Skeletal muscle satellite cell (primary cell): ENCODE measurements around the gene TATDN2.
"Not testable (repeated sequence)": the region's sequence is repeated elsewhere in the genome, so short reads cannot be mapped to it uniquely, and the experiment has no call there.

Experiments
- H3K27me3 ChIP-seq: 2 replicates; pipeline ENCODE4 v1.7.0; 2013; ENCODE audit warnings: low read length; ENCODE audit not compliant: control insufficient read depth, insufficient read depth
- H3K36me3 ChIP-seq: 2 replicates; pipeline ENCODE4 v1.7.0; 2013; ENCODE audit warnings: mild to moderate bottlenecking, control low read depth, low read length; ENCODE audit not compliant: insufficient read depth
- H3K4me1 ChIP-seq: 2 replicates; pipeline ENCODE4 v1.7.0; 2013; ENCODE audit warnings: low read length; ENCODE audit not compliant: control insufficient read depth, insufficient read depth
- H3K4me2 ChIP-seq: 2 replicates; pipeline ENCODE4 v1.7.0; 2013; ENCODE audit warnings: mild to moderate bottlenecking, low read length
- H3K4me3 ChIP-seq: 2 replicates; pipeline ENCODE4 v1.7.0; 2013; ENCODE audit warnings: low read length
- H3K9ac ChIP-seq: 2 replicates; pipeline ENCODE4 v1.7.0; 2013; ENCODE audit warnings: mild to moderate bottlenecking, low read depth, low read length, moderate library complexity
- H3K9me3 ChIP-seq: replicated peaks from 2 replicates; pipeline ENCODE4 v1.7.0; 2013; ENCODE audit warnings: mild to moderate bottlenecking, control low read depth, low read length

Gene TATDN2

GRCh38 chr3:10259798-10260197, 11.5 kb downstream of the TATDN2 start:
- Histone ChIP-seq H3K36me3 (peaks cover 45% of the 10 kb centered on the region), H3K9ac (no peak overlapping the region)

GRCh38 chr3:10260211-10260701, 12.0 kb downstream of the TATDN2 start:
- H3K36me3 ChIP-seq = peaks cover 43% of the 10 kb centered on the region
- H3K4me3 ChIP-seq = no peak overlapping the region
- peaks cover 4% of the 10 kb centered on the region for H3K4me1 ChIP-seq
- no peak overlapping the region for H3K9ac ChIP-seq
- no peaks in the 10 kb centered on the region for H3K27me3 ChIP-seq
- H3K4me2 ChIP-seq = no peak overlapping the region
- H3K9me3 ChIP-seq = no peaks in the 10 kb centered on the region

More at GRCh38 chr3:10259798-10260197, 11.5 kb downstream of the TATDN2 start:
- H3K9me3 ChIP-seq = no peaks in the 10 kb centered on the region
- H3K27me3 ChIP-seq = no peaks in the 10 kb centered on the region
- H3K4me1 ChIP-seq = peaks cover 4% of the 10 kb centered on the region
- H3K4me2 ChIP-seq = no peak overlapping the region
- no peak overlapping the region for H3K4me3 ChIP-seq

GRCh38 chr3:10262027-10262426, 13.8 kb downstream of the TATDN2 start:
- no peaks in the 10 kb centered on the region for H3K9me3 ChIP-seq
- H3K27me3 ChIP-seq = no peaks in the 10 kb centered on the region
- no peak overlapping the region for H3K4me3 ChIP-seq
- no peak overlapping the region for H3K4me2 ChIP-seq
- H3K36me3 ChIP-seq = peaks cover 37% of the 10 kb centered on the region
- H3K9ac ChIP-seq = no peak overlapping the region
- H3K4me1 ChIP-seq = peaks cover 4% of the 10 kb centered on the region

- Histone ChIP-seq H3K4me3 (no peak overlapping the region), H3K4me2 (peak overlapping the region; percentile 50), H3K36me3 (peaks cover 44% of the 10 kb centered on the region), H3K9me3 (no peaks in the 10 kb centered on the region), H3K27me3 (no peaks in the 10 kb centered on the region), H3K4me1 (peaks cover 17% of the 10 kb centered on the region), H3K9ac (peak overlapping the region; percentile 10)
These were observed 15.5 kb downstream of the TATDN2 start for GRCh38 chr3:10263646-10264363.

- H3K4me2 ChIP-seq = no peak overlapping the region
- H3K9ac ChIP-seq = no peak overlapping the region
- no peaks in the 10 kb centered on the region for H3K9me3 ChIP-seq
- peaks cover 17% of the 10 kb centered on the region for H3K4me1 ChIP-seq
- peaks cover 47% of the 10 kb centered on the region for H3K36me3 ChIP-seq
- no peaks in the 10 kb centered on the region for H3K27me3 ChIP-seq
- H3K4me3 ChIP-seq = no peak overlapping the region
These were observed 17.6 kb downstream of the TATDN2 start for GRCh38 chr3:10265833-10266232.

GRCh38 chr3:10266936-10267335, 18.7 kb downstream of the TATDN2 start:
- H3K4me2 ChIP-seq, H3K9me3 ChIP-seq, H3K9ac ChIP-seq, H3K27me3 ChIP-seq, H3K4me3 ChIP-seq: not testable (repeated sequence)
- H3K4me1 ChIP-seq = peaks cover 17% of the 10 kb centered on the region
- peaks cover 42% of the 10 kb centered on the region for H3K36me3 ChIP-seq

- no peak overlapping the region for H3K9ac ChIP-seq
- H3K9me3 ChIP-seq = no peaks in the 10 kb centered on the region
- H3K4me3 ChIP-seq = no peak overlapping the region
- no peaks in the 10 kb centered on the region for H3K27me3 ChIP-seq
- H3K4me2 ChIP-seq = no peak overlapping the region
- H3K4me1 ChIP-seq = peaks cover 17% of the 10 kb centered on the region
- H3K36me3 ChIP-seq = peaks cover 41% of the 10 kb centered on the region
These were observed 19.9 kb downstream of the TATDN2 start for GRCh38 chr3:10268116-10268515.

- Histone ChIP-seq H3K4me2 (no peak overlapping the region), H3K36me3 (peaks cover 44% of the 10 kb centered on the region), H3K9ac (no peak overlapping the region), H3K4me3 (no peak overlapping the region), H3K27me3 (no peaks in the 10 kb centered on the region), H3K4me1 (peaks cover 17% of the 10 kb centered on the region), H3K9me3 (no peaks in the 10 kb centered on the region)
These were observed 20.7 kb downstream of the TATDN2 start for GRCh38 chr3:10268930-10269329.

- Histone ChIP-seq H3K4me1 (peaks cover 16% of the 10 kb centered on the region), H3K27me3 (no peaks in the 10 kb centered on the region), H3K4me2 (no peak overlapping the region), H3K9me3 (no peaks in the 10 kb centered on the region), H3K4me3 (no peak overlapping the region), H3K36me3 (peaks cover 44% of the 10 kb centered on the region), H3K9ac (no peak overlapping the region)
These were observed 21.2 kb downstream of the TATDN2 start for GRCh38 chr3:10269443-10269842.

- H3K4me2 ChIP-seq, H3K9ac ChIP-seq, H3K27me3 ChIP-seq, H3K4me3 ChIP-seq, H3K9me3 ChIP-seq: not testable (repeated sequence)
- peaks cover 40% of the 10 kb centered on the region for H3K36me3 ChIP-seq
- peaks cover 13% of the 10 kb centered on the region for H3K4me1 ChIP-seq
These were observed 24.2 kb downstream of the TATDN2 start for GRCh38 chr3:10272476-10272875.

- peaks cover 45% of the 10 kb centered on the region for H3K36me3 ChIP-seq
- H3K4me3 ChIP-seq = no peak overlapping the region
- no peak overlapping the region for H3K4me2 ChIP-seq
- H3K9me3 ChIP-seq = no peaks in the 10 kb centered on the region
- peaks cover 8% of the 10 kb centered on the region for H3K4me1 ChIP-seq
- no peak overlapping the region for H3K9ac ChIP-seq
- H3K27me3 ChIP-seq = no peaks in the 10 kb centered on the region
These were observed 24.7 kb downstream of the TATDN2 start for GRCh38 chr3:10272977-10273376.

- H3K4me2 ChIP-seq = no peak overlapping the region
- peaks cover 46% of the 10 kb centered on the region for H3K36me3 ChIP-seq
- no peak overlapping the region for H3K9ac ChIP-seq
- H3K27me3 ChIP-seq = no peaks in the 10 kb centered on the region
- no peaks in the 10 kb centered on the region for H3K9me3 ChIP-seq
- no peak overlapping the region for H3K4me3 ChIP-seq
- H3K4me1 ChIP-seq = peaks cover 3% of the 10 kb centered on the region
These were observed 25.5 kb downstream of the TATDN2 start for GRCh38 chr3:10273702-10274305.
